PC-9 (cell line): ENCODE data around the gene OSBPL3.

Experiments
- CTCF ChIP-seq: fragments of 200-600 bp; sonication (generic); conservative IDR thresholded peaks from 2 replicates; pipeline ENCODE4 v1.6.1; 2017; ENCODE audit warnings: mixed run types, antibody characterized with exemption, mild to moderate bottlenecking, moderate library complexity
- EZH2 ChIP-seq: fragments of 200-600 bp; sonication (generic); IDR thresholded peaks from 2 replicates; pipeline ENCODE4 v1.8.0; 2017; ENCODE audit warnings: antibody characterized with exemption, low read depth

DNA sequence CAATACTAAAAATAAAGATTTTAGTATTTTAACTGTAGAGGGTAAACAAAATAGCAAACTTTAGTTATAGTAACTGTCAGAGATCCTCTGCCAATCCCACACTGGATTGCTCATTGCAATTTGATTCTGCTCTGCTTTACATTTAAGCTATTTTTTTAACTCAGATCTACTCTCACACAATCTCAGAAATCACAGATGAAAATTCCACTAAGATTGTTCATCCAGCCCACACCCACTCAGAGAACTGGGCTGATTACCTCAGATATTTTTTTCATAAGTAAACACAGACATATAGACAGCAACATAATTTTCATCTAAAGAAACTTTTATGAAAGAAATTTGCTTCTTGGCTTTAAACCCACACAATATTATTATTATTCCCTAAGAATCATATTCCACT, 7.0 kb downstream of the OSBPL3 start:
- TF ChIP-seq CTCF = no peak
- TF ChIP-seq EZH2 = no peak
